ENCODE results near the gene CD22.
"Not testable (repeated sequence)": the region's sequence is repeated elsewhere in the genome, so short reads cannot be mapped to it uniquely, and the experiment has no call there.

Gene CD22

DNA sequence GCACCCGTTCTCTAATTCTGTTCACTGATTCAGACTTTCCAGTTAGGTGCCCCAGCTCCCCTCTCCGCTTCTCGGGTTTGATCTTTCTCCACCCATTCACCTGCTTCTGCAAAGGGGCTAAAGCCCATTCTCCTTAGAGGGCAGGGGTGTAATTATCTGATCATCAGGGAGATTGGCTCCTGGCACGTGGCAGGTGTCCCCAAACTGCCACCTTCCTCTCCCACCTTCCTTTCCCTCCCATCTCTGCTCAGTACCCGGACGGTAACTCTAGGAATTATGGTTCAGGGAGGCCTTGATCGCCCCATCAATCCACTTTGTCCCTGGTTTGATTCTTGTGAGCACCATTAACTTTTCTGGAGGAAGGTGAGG lies 18.9 kb downstream of the CD22 start:
- TF ChIP-seq POLR2A (IDR thresholded peaks at IDR 0.05; ENCODE audit: low read depth, low read length): no peak
- no peak for FAIRE-seq
- no peak for DNase-seq (ENCODE audit: insufficient read length, low spot score)

DNA sequence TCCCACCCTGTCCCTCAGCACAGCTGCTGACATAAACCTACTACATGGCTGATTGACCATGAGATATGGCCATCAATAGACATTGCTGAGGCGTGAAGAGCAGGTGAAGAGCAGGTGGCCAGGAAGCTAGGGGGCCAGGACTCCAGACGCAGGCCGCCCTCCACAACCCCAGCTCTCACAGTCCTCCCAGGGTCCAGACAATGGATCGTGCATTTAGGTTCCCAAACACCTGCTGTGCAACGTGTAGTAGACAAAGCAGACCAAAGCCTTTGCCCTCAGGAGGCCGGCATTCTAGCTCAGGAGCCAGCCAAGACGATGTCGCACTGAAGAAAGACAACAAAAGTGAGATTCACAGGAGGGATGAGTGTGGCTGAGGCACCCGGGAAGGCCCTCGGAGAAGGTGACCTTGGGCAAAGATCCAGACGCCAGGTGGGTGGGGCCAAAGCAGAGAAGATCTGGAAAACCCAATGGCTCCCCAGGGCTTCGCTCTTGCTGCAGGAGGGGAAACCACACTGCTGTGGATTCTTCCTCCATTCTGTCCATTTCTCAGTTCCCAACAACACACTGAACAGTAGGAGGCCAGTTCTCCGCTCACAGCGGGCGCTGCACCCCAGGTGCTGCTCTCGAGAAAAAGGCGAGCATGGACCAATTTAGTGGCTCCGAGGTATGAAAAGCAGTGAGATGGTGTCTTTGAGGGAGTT lies 20.1 kb downstream of the CD22 start:
- DNase-seq (ENCODE audit: insufficient read length, low spot score) (no peak), FAIRE-seq (no peak)
- TF ChIP-seq POLR2A (IDR thresholded peaks at IDR 0.05; ENCODE audit: low read depth, low read length): no peak

DNA sequence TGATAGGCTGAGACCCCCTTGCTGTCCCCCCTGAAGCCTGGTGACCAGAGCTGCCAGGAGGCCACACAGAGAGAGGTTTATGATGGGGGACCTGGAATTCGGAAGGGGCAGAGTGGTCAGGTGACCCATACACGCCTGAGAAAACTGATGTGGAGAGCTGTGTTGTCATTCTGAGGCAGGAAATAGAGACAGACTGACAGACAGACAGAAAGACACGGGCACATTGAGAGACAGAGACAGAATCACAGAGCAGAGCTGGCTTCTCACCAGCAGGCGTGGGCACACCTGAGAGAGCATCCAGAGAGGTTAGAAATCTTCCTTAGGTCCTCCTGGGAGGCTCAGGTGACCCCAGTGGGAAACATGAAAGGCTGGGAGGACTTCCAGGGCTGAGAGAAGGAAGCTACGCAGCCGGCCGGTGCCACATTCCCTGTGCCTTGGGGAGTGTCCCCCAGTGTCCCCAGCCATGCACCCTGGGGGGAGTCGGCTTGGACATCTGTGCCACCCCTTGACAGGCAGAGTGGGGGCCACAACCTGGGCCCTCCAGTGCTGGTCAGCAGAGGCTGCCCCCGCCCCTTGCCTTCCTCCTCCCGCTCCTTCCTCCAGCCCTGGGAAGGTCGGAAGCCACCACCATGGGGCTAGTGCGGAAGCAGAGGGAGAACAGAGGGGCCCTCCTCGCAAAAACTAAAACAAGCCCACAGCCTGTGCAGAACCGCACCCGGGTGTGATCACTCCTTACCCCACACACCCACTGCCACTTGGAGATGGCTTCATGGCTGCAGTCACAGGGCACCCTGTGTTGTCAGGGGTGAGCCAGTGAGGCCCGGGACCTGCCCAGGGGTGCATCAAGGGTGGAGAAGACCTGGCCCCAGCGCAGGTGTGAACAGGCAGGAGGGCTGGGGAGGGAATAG lies 20.9 kb downstream of the CD22 start:
- no peak for FAIRE-seq
- no peak for TF ChIP-seq POLR2A (IDR thresholded peaks at IDR 0.05; ENCODE audit: low read depth, low read length)
- no peak for DNase-seq (ENCODE audit: insufficient read length, low spot score)

DNA sequence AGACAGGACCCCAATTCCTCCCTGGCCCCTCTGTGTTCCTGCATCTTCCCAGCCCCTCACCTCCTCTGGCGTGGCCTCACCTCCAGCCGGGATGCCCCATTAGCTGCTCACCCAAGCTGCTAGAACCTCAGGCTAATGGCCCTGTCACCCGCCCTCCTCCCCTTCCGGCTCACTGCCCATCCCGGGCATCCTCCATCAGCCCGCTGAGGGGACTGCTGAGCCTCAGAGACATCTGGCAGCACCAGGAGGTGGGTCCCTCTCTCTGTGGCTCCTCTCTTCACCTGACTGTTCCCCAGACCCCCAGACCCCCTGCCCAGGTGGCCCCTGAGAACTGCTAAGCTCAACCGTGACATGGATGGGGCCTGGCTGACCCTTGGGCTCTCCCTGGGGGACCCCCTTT lies 21.6 kb downstream of the CD22 start:
- no peak for DNase-seq (ENCODE audit: insufficient read length, low spot score)

DNA sequence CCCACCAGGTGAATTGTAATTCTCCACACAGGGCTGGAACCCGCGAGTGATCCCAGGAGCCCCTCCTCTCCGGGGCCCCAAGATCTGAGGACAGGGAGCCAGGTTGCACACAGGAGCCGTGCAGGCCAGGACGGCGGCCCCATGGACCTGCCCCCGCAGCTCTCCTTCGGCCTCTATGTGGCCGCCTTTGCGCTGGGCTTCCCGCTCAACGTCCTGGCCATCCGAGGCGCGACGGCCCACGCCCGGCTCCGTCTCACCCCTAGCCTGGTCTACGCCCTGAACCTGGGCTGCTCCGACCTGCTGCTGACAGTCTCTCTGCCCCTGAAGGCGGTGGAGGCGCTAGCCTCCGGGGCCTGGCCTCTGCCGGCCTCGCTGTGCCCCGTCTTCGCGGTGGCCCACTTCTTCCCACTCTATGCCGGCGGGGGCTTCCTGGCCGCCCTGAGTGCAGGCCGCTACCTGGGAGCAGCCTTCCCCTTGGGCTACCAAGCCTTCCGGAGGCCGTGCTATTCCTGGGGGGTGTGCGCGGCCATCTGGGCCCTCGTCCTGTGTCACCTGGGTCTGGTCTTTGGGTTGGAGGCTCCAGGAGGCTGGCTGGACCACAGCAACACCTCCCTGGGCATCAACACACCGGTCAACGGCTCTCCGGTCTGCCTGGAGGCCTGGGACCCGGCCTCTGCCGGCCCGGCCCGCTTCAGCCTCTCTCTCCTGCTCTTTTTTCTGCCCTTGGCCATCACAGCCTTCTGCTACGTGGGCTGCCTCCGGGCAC lies 22.6 kb downstream of the CD22 start:
- TF ChIP-seq POLR2A (IDR thresholded peaks at IDR 0.05; ENCODE audit: low read depth, low read length): no peak
- no peak for FAIRE-seq
- no peak for DNase-seq (ENCODE audit: insufficient read length, low spot score)

More for the DNA sequence above, 21.6 kb downstream of the CD22 start:
- no peak for FAIRE-seq
- TF ChIP-seq POLR2A (IDR thresholded peaks at IDR 0.05; ENCODE audit: low read depth, low read length): no peak

DNA sequence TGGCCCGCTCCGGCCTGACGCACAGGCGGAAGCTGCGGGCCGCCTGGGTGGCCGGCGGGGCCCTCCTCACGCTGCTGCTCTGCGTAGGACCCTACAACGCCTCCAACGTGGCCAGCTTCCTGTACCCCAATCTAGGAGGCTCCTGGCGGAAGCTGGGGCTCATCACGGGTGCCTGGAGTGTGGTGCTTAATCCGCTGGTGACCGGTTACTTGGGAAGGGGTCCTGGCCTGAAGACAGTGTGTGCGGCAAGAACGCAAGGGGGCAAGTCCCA lies 23.1 kb downstream of the CD22 start:
- DNase-seq (ENCODE audit: insufficient read length, low spot score) (no peak), FAIRE-seq (no peak)
- TF ChIP-seq POLR2A (IDR thresholded peaks at IDR 0.05; ENCODE audit: low read depth, low read length): no peak

DNA sequence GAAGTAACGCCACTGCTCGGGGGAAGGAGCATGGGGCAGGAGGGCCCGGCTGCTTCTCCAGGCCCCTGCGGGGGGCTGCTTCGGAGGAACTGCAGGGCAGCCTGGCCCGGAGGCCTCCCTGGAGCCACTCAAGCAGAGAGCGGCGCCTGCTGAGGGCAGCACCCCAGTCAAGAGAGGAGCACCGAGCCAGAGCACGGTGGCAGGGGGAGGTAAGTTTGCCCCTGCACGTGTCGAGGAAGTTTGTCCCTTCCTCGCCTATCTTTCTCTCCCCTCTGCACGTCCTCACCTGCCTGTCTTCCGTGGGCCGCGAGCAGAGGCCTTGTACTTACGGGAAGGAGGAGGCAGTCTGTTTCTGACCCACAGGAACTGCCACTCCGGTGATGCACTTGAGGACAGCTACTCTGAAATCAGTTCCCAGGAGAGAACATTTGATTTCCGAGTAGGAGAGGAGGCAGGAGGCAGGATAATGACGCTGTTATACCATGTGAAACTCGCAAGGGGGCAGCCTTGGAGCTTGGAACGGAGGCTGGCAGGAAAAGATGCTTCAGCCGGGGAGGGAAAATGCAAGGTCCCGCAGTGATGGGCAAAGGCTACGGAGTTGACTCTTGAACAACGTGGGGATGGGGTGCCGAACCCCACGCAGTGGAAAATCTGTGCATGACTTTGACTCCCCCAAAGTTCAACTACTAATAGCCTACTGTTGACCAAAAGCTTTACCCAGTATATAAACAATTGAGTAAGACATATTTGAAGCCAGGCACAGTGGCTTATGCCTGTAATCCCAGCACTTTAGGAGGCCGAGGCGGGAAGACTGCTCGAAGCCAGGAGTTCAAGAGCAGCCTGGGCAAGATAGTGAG lies 23.7 kb downstream of the CD22 start:
- FAIRE-seq (peak; percentile 86), DNase-seq (ENCODE audit: insufficient read length, low spot score) (peak; percentile 94)
- no peak for TF ChIP-seq POLR2A (IDR thresholded peaks at IDR 0.05; ENCODE audit: low read depth, low read length)

DNA sequence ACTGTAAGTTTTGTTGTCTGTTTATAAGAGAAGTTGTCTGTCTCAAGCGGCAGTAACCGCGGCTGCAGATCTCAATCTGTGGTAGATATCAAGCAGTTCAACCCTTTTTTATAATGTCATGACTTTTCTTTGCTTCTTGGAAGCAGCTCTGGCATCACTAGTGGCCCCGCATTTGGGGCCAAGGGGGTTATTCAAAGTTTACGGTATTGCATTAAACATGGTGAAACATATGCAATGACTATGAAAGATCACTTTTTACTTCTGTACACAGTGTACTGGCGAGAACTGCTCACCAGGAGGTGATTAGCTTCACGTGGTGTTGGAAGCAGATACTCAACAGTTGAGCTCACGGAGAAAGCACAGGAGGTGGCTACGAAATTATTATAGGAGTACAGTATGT lies 24.6 kb downstream of the CD22 start:
- TF ChIP-seq POLR2A (IDR thresholded peaks at IDR 0.05; ENCODE audit: low read depth, low read length): no peak
- FAIRE-seq (no peak), DNase-seq (ENCODE audit: insufficient read length, low spot score) (no peak)

DNA sequence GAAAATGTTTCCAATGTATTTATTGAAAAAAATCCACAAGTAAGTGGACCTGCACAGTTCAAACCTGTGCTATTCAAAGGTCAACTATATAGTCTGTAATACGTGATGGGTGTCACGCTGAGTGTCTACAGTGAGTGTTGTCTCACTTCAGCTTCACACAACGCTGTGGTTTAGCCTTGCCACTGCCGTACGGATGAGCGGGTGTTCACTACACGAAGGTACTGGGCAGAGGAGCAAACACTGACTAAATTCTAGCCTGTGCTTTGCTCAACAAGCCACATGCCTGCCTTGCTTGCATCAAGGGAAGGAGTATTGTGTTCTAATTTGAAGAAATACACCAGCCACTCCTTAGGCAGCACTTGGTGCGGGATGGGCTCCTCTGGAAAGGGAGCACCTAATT lies 25.9 kb downstream of the CD22 start:
- no peak for TF ChIP-seq POLR2A (IDR thresholded peaks at IDR 0.05; ENCODE audit: low read depth, low read length)
- FAIRE-seq (no peak), DNase-seq (ENCODE audit: insufficient read length, low spot score) (no peak)

DNA sequence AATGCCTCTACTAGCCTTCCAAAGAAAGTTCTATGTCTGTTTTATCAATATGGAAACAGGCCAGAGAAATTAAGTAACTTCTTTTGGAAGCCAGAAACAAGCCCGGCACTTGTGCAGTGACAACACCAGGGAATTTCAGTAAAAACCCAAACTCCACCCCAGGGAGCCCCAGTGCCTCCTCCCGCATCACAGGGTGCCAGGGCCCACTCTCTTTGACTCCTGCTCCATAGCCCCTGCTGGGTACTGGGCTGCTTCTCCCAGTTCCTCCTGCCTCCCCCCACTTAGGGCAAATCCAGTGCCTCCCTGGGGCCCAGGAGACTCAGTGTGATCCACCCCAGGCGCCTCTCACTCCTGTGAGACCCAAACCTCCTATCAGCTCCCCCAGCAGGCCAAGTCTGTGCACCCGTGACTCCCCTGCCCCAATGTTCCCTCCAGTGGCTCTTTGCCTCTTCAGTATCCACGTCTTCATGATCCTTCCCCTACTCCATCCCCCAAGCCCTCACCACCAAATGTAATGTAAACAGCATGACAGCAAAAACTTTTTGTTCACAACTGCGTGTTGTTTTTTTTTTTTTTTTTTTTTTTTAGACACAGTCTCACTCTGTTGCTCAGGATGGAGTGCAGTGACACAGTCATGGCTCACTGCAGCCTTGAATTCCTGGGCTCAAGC lies 26.9 kb downstream of the CD22 start:
- TF ChIP-seq POLR2A (IDR thresholded peaks at IDR 0.05; ENCODE audit: low read depth, low read length): no peak
- FAIRE-seq (no peak), DNase-seq (ENCODE audit: insufficient read length, low spot score) (no peak)

DNA sequence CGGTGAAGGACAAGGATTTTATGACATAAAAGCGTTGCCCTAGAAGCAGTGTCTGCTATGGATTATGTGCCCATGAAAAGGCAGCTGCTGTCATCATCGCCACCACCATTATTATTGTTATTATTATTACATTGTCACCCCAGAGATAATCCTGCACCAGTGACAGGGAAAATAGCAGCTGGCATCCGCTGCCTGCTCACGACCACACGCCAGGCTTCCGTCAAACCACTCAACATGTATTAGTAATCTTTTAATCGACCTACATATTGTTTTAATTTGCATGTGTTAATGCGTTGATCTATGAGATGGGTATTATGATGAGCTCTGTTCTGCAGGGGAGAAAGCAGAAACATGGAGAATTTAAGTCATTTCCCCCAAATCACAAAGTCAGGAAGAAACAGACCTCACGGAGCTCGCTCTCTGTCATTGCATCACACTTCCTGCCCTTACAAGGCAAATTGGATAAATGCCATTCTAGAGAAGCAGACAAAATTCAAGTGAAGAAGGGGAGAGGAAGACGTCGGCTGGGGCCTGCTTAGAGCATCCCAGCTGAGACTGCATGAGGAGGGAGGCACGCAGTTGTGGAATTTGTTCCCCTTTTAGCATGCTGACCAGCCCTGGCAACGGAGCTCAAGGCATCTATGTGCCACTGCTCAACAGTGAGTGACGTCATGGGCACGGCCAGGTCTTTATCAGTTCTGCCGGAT lies 29.0 kb downstream of the CD22 start, which contains the start of gene FFAR3:
FFAR3 (plus strand) TSS at position 594 of the 707 bp plus-strand sequence. CDS start 431 bp downstream, outside the sequence.
- FAIRE-seq (no peak), DNase-seq (ENCODE audit: insufficient read length, low spot score) (no peak)
- no peak for TF ChIP-seq POLR2A (IDR thresholded peaks at IDR 0.05; ENCODE audit: low read depth, low read length)

DNA sequence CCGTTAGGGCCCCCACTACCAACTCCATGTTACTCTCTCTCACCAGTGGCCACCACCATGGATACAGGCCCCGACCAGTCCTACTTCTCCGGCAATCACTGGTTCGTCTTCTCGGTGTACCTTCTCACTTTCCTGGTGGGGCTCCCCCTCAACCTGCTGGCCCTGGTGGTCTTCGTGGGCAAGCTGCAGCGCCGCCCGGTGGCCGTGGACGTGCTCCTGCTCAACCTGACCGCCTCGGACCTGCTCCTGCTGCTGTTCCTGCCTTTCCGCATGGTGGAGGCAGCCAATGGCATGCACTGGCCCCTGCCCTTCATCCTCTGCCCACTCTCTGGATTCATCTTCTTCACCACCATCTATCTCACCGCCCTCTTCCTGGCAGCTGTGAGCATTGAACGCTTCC lies 29.8 kb downstream of the CD22 start:
- FAIRE-seq; DNase-seq (ENCODE audit: insufficient read length, low spot score): not testable (repeated sequence)

DNA sequence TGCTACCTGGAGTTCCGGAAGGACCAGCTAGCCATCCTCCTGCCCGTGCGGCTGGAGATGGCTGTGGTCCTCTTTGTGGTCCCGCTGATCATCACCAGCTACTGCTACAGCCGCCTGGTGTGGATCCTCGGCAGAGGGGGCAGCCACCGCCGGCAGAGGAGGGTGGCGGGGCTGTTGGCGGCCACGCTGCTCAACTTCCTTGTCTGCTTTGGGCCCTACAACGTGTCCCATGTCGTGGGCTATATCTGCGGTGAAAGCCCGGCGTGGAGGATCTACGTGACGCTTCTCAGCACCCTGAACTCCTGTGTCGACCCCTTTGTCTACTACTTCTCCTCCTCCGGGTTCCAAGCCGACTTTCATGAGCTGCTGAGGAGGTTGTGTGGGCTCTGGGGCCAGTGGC lies 30.4 kb downstream of the CD22 start:
- not testable (repeated sequence) for FAIRE-seq

DNA sequence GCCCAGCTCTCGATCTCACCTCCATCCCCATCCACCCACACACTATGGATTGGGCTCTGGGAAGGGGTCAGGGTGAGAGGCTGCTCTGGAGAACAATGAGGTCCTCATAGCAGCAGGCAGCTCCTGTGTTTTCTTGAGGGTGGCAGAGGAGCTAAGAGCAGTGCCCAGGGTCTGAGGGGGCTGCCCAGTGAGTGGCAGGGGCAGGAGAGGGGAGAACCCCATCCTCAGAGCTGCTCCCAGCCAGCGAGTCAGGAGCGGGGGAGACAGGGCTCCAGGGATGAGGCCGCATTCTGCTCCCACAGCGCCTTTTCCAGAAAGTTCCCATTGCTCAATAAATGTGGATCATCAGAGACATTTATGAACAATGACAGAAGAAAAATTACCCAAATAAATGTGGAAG lies 31.1 kb downstream of the CD22 start:
- not testable (repeated sequence) for DNase-seq (ENCODE audit: insufficient read length, low spot score); FAIRE-seq

More for the DNA sequence above, 30.4 kb downstream of the CD22 start:
- DNase-seq (ENCODE audit: insufficient read length, low spot score): not testable (repeated sequence)

All from H54 (cell line).